Fibroblast of mammary gland (primary cell): ENCODE data around the gene MTMR11.
A peak's percentile ranks its signal among the peaks of the same experiment; 100 is the strongest.
"Not testable (repeated sequence)": the region's sequence is repeated elsewhere in the genome, so short reads cannot be mapped to it uniquely, and the experiment has no call there.

ENCODE experiments used
- DNase-seq: peaks from one replicate; pipeline ENCODE4 v3.0.0-alpha.2; 2010; ENCODE audit warnings: low read depth
- H3K4me3 ChIP-seq: 2 replicates; pipeline ENCODE4 v1.5.1; 2011; ENCODE audit warnings: low read depth, mild to moderate bottlenecking, low read length, moderate library complexity; ENCODE audit not compliant: control insufficient read depth
- TF ChIP-seq, protein P1 (sequence below): conservative IDR thresholded peaks from 2 replicates; pipeline ENCODE4 v1.5.1; 2011; ENCODE audit warnings: low read depth, low read length, inconsistent platforms; ENCODE audit not compliant: control insufficient read depth, insufficient read depth

Gene MTMR11

DNA sequence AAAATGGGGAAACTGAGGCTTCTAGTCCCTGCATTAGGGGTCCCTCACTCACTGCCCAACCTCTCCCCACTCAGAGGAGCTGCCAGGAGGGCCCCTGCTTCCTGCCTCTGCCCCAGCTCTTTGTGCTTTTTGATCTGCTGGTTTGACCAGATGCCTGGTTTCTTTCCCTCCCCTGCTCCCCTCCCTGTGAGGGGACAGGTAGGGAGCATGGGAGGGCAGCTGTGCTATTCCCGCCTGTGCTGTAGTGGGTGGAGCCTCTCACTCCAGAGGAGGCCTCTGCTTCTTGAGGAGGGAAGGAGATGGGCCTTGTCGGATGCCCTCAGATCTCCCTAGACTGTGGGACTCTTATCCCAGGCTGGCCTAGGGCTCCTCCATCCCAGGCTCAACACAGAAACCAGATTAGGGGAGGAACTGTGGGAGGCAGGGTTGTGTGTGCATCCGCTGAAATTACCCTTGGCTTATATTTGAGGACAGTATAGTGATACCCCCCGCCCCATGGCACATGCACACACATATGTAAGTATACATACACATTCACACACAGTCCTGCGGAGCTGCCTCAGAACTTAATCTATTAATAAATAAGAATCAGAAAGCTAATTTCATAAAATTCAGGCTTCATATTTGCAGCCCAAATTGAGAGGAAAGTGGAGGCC lies 32.7 kb downstream of the MTMR11 start:
- no peak overlapping the region for H3K4me3 ChIP-seq
- no peak for DNase-seq
- TF ChIP-seq, protein P1, sequence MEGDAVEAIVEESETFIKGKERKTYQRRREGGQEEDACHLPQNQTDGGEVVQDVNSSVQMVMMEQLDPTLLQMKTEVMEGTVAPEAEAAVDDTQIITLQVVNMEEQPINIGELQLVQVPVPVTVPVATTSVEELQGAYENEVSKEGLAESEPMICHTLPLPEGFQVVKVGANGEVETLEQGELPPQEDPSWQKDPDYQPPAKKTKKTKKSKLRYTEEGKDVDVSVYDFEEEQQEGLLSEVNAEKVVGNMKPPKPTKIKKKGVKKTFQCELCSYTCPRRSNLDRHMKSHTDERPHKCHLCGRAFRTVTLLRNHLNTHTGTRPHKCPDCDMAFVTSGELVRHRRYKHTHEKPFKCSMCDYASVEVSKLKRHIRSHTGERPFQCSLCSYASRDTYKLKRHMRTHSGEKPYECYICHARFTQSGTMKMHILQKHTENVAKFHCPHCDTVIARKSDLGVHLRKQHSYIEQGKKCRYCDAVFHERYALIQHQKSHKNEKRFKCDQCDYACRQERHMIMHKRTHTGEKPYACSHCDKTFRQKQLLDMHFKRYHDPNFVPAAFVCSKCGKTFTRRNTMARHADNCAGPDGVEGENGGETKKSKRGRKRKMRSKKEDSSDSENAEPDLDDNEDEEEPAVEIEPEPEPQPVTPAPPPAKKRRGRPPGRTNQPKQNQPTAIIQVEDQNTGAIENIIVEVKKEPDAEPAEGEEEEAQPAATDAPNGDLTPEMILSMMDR = no peak

DNA sequence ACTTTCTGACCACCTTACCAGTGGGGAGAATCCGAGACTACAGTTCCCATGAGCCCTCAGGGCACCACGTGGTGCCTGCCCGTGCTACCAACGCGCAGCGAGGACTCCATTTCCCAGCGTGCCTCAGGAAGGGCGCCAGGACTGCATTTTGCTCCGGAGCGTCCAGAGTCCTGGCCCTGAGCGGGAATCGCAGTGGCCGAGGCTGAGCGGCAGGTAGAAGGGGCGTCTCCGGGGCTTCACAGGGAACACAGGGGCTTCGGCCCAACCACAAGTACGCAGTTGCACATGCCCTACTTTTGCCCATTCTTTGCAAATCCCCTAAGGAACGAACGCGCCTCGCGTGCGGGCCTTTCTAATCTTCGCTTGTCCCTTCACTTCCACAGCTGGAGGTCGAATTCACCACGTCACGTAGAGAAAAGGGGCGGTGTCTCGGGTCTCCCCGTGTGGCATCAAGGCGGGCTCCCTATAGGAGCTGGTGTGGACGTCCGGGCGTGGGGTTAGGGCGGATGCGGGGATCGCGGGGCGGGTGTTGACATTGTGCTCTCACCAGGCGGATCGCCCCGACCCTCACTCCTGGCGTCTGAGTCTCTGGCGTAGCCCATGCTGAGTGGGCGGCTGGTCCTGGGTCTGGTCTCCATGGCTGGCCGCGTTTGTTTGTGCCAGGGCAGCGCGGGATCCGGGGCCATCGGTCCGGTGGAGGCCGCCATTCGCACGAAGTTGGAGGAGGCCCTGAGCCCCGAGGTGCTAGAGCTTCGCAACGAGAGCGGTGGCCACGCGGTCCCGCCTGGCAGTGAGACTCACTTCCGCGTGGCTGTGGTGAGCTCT lies 37.0 kb downstream of the MTMR11 start, which contains the start of gene BOLA1:
TSS of gene BOLA1 (plus strand) at position 109 of the 825 bp plus-strand sequence. CDS start at position 601, 492 bp downstream.
- TF ChIP-seq, protein P1 = no peak
- H3K4me3 ChIP-seq = peak within 1 kb of the TSS; percentile 56
- peak; percentile 89 for DNase-seq

DNA sequence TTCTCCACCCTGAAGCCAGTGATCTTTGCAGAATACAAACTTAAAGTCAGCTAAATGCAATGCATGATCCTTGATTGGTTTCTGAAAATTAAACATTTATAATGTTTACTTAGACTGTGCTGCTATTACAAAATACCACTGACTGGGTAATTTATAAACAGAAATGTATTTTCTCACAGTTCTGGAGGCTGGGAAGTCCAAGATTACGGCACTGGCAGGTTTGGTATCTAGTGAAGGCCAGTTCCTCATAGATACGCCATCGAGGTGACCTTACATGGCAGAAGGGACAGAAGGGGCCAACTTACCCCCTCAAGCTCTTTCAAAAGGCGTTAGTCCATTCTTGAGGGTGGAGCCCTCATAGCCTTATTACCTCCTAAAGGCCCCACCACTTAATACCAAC lies 40.1 kb downstream of the MTMR11 start:
- no peak for DNase-seq
- TF ChIP-seq, protein P1 = no peak

DNA sequence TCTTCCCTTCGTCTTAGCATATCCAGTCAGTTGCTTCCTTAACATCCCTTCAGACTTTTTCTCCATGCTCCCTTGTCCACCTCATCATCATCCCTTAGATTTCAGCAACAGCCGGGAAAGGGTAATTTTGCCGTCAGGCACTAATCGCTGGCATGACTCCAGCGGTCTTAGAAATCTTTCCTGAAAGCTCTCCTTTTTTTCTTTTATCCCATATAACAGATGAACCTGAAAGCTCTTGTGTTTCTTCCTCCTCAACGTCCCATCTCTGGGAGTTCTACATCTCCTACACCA lies 47.7 kb downstream of the MTMR11 start:
- DNase-seq = peak; percentile 62
- TF ChIP-seq, protein P1 = no peak
- peak overlapping the region; percentile 82 for H3K4me3 ChIP-seq

More for the DNA sequence above, 40.1 kb downstream of the MTMR11 start:
- H3K4me3 ChIP-seq = no peak overlapping the region

DNA sequence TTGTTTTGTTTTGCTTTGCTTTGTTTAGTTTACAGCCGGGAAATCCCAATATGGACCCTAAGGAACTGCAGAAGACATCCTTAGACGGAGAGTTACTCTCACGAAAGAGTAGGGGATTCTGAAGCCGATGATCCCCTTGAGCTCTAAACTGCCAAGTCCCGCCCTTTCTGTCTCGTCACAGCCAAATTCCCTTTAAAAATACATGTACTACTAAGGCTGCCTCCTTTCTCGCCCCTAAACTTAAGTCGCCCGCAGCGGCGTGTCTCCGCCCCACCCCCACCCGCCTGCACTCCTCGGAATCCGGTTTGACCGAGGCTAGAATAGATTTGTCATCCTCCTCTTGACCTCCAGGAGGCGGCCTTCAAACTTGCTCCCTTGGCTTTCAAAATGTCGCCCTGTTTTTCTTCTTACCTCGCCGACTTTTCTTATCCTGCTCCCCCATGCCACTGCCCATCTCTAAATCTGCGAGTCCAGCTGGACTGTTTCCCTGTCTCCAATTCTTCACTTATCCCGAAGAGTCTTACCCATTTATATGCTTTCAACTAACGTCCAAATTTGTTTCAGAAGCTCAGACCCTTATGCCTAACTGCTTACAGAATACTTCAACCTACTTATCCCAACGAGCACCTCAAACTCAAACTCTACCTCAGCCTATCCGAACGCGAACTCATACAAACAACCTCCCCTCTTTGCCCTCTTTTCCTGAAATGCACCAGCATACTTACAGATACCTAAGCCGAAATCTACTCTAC lies 48.3 kb downstream of the MTMR11 start:
- DNase-seq = peak; percentile 91
- peak overlapping the region; percentile 82 for H3K4me3 ChIP-seq
- TF ChIP-seq, protein P1 = peak; percentile 64

DNA sequence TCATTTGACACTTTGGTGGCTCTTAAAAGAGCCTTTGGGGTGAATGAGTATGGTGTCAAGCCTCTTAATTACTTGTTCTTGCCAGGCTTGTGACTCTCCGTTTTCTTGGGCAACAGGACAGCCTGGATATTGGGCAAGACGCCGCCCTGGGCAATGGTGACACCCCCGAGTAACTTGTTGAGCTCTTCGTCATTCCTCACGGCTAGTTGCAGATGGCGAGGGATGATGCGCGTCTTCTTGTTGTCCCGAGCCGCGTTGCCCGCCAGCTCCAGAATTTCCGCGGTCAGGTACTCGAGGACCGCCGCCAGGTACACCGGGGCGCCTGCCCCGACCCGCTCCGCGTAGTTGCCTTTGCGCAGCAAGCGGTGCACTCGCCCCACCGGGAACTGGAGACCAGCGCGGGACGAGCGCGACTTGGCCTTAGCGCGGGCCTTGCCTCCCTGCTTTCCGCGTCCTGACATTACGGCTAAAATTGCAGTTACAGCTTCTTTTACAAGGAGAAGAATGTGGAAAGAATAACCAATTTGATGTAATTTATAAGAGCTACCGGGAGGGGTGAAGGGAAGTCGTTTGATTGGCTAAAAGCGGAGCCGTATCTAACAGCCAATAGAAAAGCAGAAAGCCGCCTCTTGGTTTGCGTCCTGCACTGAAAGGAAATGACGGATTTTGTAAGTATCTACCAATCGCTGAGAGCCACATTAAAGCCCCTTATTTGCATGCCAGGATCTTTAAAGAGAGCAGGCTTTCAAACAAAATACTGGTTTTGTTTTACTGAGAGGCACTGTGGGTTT lies 49.0 kb downstream of the MTMR11 start:
- peak overlapping the region; percentile 82 for H3K4me3 ChIP-seq
- DNase-seq = peak; percentile 99
- TF ChIP-seq, protein P1 = no peak

DNA sequence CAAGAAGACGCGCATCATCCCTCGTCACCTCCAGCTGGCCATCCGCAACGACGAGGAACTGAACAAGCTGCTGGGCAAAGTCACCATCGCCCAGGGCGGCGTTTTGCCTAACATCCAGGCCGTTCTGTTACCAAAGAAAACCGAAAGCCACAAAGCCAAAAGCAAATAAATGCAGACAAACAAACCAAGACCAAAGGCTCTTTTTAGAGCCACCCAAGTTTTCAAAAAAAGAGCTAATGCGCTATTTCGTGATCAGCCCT lies 49.6 kb downstream of the MTMR11 start:
- peak overlapping the region; percentile 82 for H3K4me3 ChIP-seq
- DNase-seq = not testable (repeated sequence)
